Adrenal gland (tissue), 5 donors: ENCODE data around the gene RSU1.

Source experiments
- POLR2A ChIP-seq, 2 donors: fragments of 450-650 bp; IDR thresholded peaks; one replicate each; pipeline ENCODE4 v1.6.1; 2017; ENCODE audit warnings: antibody characterized with exemption in 2 of 2, mild to moderate bottlenecking in 2 of 2, moderate library complexity in 1 of 2
- TF ChIP-seq, protein P1 (sequence below), 6 experiments: fragments of 450-650 bp in 4 of 6; fragments of 200-600 bp in 2 of 6; sonication (generic) in 1 of 6; IDR thresholded peaks; 1 replicate in 5 of 6; 2 replicates in 1 of 6; pipeline versions ENCODE4 v1.5.1 to v1.8.0; 2016 to 2021; ENCODE audit warnings: antibody characterized with exemption in 6 of 6, mild to moderate bottlenecking in 2 of 6, moderate library complexity in 1 of 6
- donor health status: DM: no; HTN: no; CAD: no.

- TF ChIP-seq, protein P1, sequence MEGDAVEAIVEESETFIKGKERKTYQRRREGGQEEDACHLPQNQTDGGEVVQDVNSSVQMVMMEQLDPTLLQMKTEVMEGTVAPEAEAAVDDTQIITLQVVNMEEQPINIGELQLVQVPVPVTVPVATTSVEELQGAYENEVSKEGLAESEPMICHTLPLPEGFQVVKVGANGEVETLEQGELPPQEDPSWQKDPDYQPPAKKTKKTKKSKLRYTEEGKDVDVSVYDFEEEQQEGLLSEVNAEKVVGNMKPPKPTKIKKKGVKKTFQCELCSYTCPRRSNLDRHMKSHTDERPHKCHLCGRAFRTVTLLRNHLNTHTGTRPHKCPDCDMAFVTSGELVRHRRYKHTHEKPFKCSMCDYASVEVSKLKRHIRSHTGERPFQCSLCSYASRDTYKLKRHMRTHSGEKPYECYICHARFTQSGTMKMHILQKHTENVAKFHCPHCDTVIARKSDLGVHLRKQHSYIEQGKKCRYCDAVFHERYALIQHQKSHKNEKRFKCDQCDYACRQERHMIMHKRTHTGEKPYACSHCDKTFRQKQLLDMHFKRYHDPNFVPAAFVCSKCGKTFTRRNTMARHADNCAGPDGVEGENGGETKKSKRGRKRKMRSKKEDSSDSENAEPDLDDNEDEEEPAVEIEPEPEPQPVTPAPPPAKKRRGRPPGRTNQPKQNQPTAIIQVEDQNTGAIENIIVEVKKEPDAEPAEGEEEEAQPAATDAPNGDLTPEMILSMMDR (IDR thresholded peaks at IDR 0.05): no peak
- TF ChIP-seq POLR2A (IDR thresholded peaks at IDR 0.05): no peak
Observed at GRCh38 chr10:16820421-16820820, 3.2 kb upstream of the RSU1 start.
